Transverse colon (tissue), 4 donors: ENCODE results near the gene GABBR2. TPM values are rescaled to one million over a fixed set of nuclear protein-coding genes. Genes with fewer than 3 reads are reported as not detected.

Experiments
- DNase-seq: peaks from one replicate; pipeline ENCODE4 v3.0.0-alpha.2; 2019
- H3K27ac ChIP-seq, 4 donors: fragments of 200-600 bp; sonication (generic); 2 replicates each; pipeline ENCODE4 v1.5.1; 2016 to 2018; ENCODE audit warnings: inconsistent platforms in 4 of 4
- H3K27me3 ChIP-seq: fragments of 200-600 bp; sonication (generic); 2 replicates; pipeline ENCODE4 v1.5.1; 2017; ENCODE audit warnings: inconsistent platforms
- H3K36me3 ChIP-seq, 4 donors: fragments of 200-600 bp; sonication (generic); 2 replicates each; pipeline ENCODE4 v1.5.1; 2017 to 2019; ENCODE audit warnings: inconsistent platforms in 4 of 4
- H3K4me1 ChIP-seq, 4 donors: fragments of 200-600 bp; sonication (generic); 2 replicates each; pipeline ENCODE4 v1.5.1; 2017 to 2020; ENCODE audit warnings: inconsistent platforms in 4 of 4
- H3K4me3 ChIP-seq, 4 donors: fragments of 200-600 bp; sonication (generic); 1 replicate in 1 of 4; 2 replicates in 3 of 4; pipeline versions ENCODE4 v1.5.1 to v1.6.1; 2017 to 2019; ENCODE audit warnings: inconsistent platforms in 4 of 4
- H3K9me3 ChIP-seq, 2 donors: fragments of 200-600 bp; sonication (generic); 2 replicates each; pipeline ENCODE4 v1.5.1; 2017 to 2019; ENCODE audit warnings: inconsistent platforms in 2 of 2
- CTCF ChIP-seq, 5 experiments: fragments of 200-600 bp in 3 of 5; fragments of 450-650 bp in 2 of 5; sonication (generic) in 3 of 5; IDR thresholded peaks; 1 replicate in 2 of 5; 2 replicates in 3 of 5; pipeline ENCODE4 v1.5.1; 2016 to 2017; ENCODE audit warnings: antibody characterized with exemption in 5 of 5, inconsistent platforms in 3 of 5, mild to moderate bottlenecking in 2 of 5, moderate library complexity in 1 of 5
- EP300 ChIP-seq: sonication (generic); formaldehyde crosslinking; IDR thresholded peaks from one replicate; pipeline ENCODE4 v1.6.1; 2017; ENCODE audit warnings: antibody characterized with exemption, low read depth
- POLR2A ChIP-seq: fragments of 450-650 bp; IDR thresholded peaks from one replicate; pipeline ENCODE4 v1.6.1; 2016; ENCODE audit warnings: antibody characterized with exemption, mild to moderate bottlenecking, moderate library complexity
- POLR2AphosphoS5 ChIP-seq, 3 donors: sonication (generic); formaldehyde crosslinking; IDR thresholded peaks; one replicate each; pipeline ENCODE4 v1.6.1; 2016; ENCODE audit warnings: antibody characterized with exemption in 3 of 3
- WGBS, 2 donors: methylation state at CpG; one replicate each; pipeline ENCODE4 v1.1.5; 2018; ENCODE audit warnings: low coverage in 1 of 2; 5-methylcytosine and 5-hydroxymethylcytosine counted together
- in situ Hi-C, 4 donors: fragments of 200-750 bp; cut with MboI; loops; one replicate each; pipeline versions ENCODE4 v1.15.0 to v1.15.1; 2017; ENCODE audit warnings: low sequenced_read_pairs in 3 of 4, low pct_ligation_motif_present in 1 of 4, low pct_unique_long_range_greater_than_20kb in 1 of 4
- intact Hi-C: fragments of 100-400 bp; cut with DNase I; formaldehyde crosslinking; loops from one replicate; pipeline ENCODE4 v1.15.1; 2023; ENCODE audit warnings: low total_unique reads
- total RNA-seq, 4 donors: library from RNA; depleted of rRNA; stranded (reverse); fragments of >200 nt; gene quantifications; one replicate each; pipeline ENCODE4 v1.1.0, GENCODE V29; 2016

The GABBR2 gene
- total RNA-seq, 4 donors from 2014 or later, result not detected

- Histone ChIP-seq H3K4me1 (no peaks in the 10 kb centered on the region), H3K27me3 (no peaks in the 10 kb centered on the region), H3K36me3 (no peaks in the 10 kb centered on the region), H3K4me3 (no peak overlapping the region), H3K9me3 (no peaks in the 10 kb centered on the region), H3K27ac (no peak overlapping the region)
- TF ChIP-seq POLR2AphosphoS5 (IDR thresholded peaks at IDR 0.05) (no peak), EP300 (no peak), POLR2A (no peak), CTCF (IDR thresholded peaks at IDR 0.05) (no peak)
- WGBS, 2 donors, result 79 to 81% methylated on average over 4 to 5 of the region's 5 CpGs
- DNase-seq, result no peak
- in situ Hi-C loops, result no loop called here
- intact Hi-C loops, result no loop called here
Observed at GRCh38 chr9:98333703-98334582, 374.8 kb downstream of the GABBR2 start.

- Histone ChIP-seq H3K9me3 (no peaks in the 10 kb centered on the region), H3K27ac (no peak overlapping the region), H3K4me1 (no peaks in the 10 kb centered on the region), H3K27me3 (no peaks in the 10 kb centered on the region), H3K4me3 (no peak overlapping the region), H3K36me3 (no peaks in the 10 kb centered on the region)
- no peak for DNase-seq
- TF ChIP-seq POLR2A (no peak), POLR2AphosphoS5 (IDR thresholded peaks at IDR 0.05) (no peak), EP300 (no peak), CTCF (IDR thresholded peaks at IDR 0.05) (no peak)
- in situ Hi-C loops (no loop called here), intact Hi-C loops (no loop called here)
- 63 to 74% methylated on average over 3 to 8 of the region's 8 CpGs for WGBS, 2 donors
Observed at GRCh38 chr9:98332405-98332831, 376.3 kb downstream of the GABBR2 start.

GRCh38 chr9:98331536-98332259, 377.0 kb downstream of the GABBR2 start:
- H3K36me3 ChIP-seq, result no peaks in the 10 kb centered on the region
- no peaks in the 10 kb centered on the region for H3K27me3 ChIP-seq
- H3K27ac ChIP-seq, result no peak overlapping the region
- WGBS, 2 donors, result 50 to 80% methylated on average over 1 to 6 of the region's 6 CpGs
- intact Hi-C loops, result no loop called here
- no peaks in the 10 kb centered on the region for H3K4me1 ChIP-seq
- no peak overlapping the region for H3K4me3 ChIP-seq
- TF ChIP-seq EP300 (no peak), POLR2A (no peak), POLR2AphosphoS5 (IDR thresholded peaks at IDR 0.05) (no peak), CTCF (IDR thresholded peaks at IDR 0.05) (no peak)
- DNase-seq, result no peak
- H3K9me3 ChIP-seq, result no peaks in the 10 kb centered on the region
- in situ Hi-C loops, result no loop called here

- WGBS, 2 donors, result 72 to 86% methylated on average over 6 of the region's 6 CpGs
- Histone ChIP-seq H3K4me3 (no peak overlapping the region), H3K4me1 (no peaks in the 10 kb centered on the region), H3K9me3 (no peaks in the 10 kb centered on the region), H3K27me3 (no peaks in the 10 kb centered on the region), H3K36me3 (no peaks in the 10 kb centered on the region), H3K27ac (no peak overlapping the region)
- in situ Hi-C loops, result no loop called here
- no peak for DNase-seq
- intact Hi-C loops, result no loop called here
- TF ChIP-seq EP300 (no peak), CTCF (IDR thresholded peaks at IDR 0.05) (no peak), POLR2AphosphoS5 (IDR thresholded peaks at IDR 0.05) (no peak), POLR2A (no peak)
Observed at GRCh38 chr9:98330831-98331230, 377.9 kb downstream of the GABBR2 start.
